Measurements from ENCODE around the gene SAFB. TPM values are rescaled to one million over a fixed set of nuclear protein-coding genes. Genes with fewer than 3 reads are reported as not detected.

SAFB gene
- total RNA-seq, 2 experiments from 2014 or later, result 134 to 152 TPM

- DNase-seq (no peak), ATAC-seq (peak; percentile 20)
- H3K4me1 Mint-ChIP-seq, result peaks cover 26% of the 10 kb centered on the region
- no peak overlapping the region for H3K4me3 Mint-ChIP-seq
- H3K27ac Mint-ChIP-seq, result no peak overlapping the region
- H3K9me3 Mint-ChIP-seq (ENCODE audit: low read depth), result no peaks in the 10 kb centered on the region
- CTCF ChIA-PET, result interaction anchor here (3.2 kb wide), 1 partner anchor 18 kb away, joined by 10 read pairs; no protein-coding TSS in a partner anchor
- H3K36me3 Mint-ChIP-seq, result peaks cover 48% of the 10 kb centered on the region
- no peaks in the 10 kb centered on the region for H3K27me3 Mint-ChIP-seq
These were observed 46.3 kb downstream of the SAFB start for GRCh38 chr19:5669212-5669611.

DNA sequence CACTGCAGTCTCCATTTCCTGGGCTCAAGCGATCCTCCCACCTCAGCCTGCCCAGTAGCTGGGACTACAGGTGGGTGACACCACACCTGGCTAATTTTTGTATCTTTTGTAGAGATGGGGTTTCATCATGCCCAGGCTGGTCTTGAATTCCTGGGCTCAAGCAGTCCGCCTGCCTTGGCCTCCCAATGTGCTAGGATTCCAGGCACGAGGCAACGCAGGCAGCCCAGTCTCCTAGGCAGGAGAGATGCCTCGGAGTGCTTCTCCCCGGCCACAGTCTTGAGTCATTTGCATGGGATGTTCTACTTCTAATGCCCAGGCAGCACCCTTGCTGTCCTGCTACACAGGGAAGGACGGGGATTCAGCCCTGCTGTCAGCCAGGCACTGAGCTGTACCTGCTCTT is 48.7 kb downstream of the SAFB start:
- H3K27me3 Mint-ChIP-seq, result no peaks in the 10 kb centered on the region
- H3K4me1 Mint-ChIP-seq, result peaks cover 8% of the 10 kb centered on the region
- no peak overlapping the region for H3K4me3 Mint-ChIP-seq
- DNase-seq (no peak), ATAC-seq (no peak)
- H3K36me3 Mint-ChIP-seq, result peaks cover 31% of the 10 kb centered on the region
- CTCF ChIA-PET, result interaction anchor here (3.2 kb wide), 1 partner anchor 15 kb away, joined by 10 read pairs; no protein-coding TSS in a partner anchor
- no peak overlapping the region for H3K27ac Mint-ChIP-seq
- H3K9me3 Mint-ChIP-seq (ENCODE audit: low read depth), result no peaks in the 10 kb centered on the region

DNA sequence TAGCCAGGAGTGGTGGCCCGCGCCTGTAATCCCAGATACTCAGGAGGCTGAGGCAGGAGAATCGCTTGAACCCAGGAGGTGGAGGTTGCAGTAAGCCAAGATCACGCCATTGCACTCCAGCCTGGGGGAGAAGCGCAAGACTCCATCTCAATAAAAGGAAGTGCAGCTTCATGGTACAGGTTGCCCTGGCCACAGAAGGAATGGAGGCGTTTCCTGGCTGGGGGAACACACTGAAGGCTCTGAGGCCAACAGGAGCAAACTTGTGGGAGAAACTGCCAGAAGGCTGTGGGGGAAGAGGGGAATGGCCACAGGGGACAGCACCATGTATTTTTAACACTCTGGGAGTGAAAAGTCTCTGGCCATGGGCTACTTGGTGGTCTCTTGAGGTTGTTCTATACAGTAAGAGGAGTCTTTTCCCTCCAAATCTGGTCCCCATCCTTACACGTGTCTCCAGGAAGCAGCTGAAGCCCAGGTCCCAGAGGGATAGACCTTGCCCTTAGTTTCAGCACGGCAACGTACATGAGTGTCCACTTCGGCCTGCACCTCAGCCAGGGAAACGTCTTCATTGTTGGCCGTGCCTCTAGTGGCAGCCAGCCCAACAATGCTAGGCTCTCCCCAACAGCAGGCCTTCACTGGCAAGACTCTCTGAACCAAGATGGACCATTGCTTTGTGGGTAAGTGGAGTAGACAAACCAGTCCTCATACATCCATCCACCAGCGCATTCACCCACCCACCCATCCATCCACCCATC is 50.0 kb downstream of the SAFB start:
- no peak for DNase-seq
- H3K27me3 Mint-ChIP-seq, result no peaks in the 10 kb centered on the region
- H3K36me3 Mint-ChIP-seq, result peaks cover 22% of the 10 kb centered on the region
- CTCF ChIA-PET, result interaction anchor here (0.5 kb wide), 1 partner anchor 52 kb away, joined by 3 read pairs; no protein-coding TSS in a partner anchor
- no peak overlapping the region for H3K4me3 Mint-ChIP-seq
- H3K9me3 Mint-ChIP-seq (ENCODE audit: low read depth), result no peaks in the 10 kb centered on the region
- no peak for ATAC-seq
- H3K4me1 Mint-ChIP-seq, result peaks cover 8% of the 10 kb centered on the region
- no peak overlapping the region for H3K27ac Mint-ChIP-seq

DNA sequence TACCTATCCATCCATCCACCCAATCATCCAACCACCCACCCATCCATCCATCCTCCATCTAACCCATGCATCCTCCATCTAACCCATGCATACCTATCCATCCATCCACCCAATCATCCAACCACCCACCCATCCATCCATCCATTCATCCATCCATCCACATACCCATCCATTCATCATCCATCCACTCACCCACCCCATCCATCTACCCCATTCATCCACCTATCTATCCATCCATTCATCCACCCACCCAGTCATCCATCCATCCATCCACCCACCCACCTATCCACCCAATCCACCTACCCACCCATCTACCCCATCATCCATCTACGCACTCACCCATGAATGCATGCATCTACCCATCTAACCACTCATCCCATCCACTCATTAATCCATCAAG is 50.9 kb downstream of the SAFB start:
- Mint-ChIP-seq H3K27ac (no peak overlapping the region), H3K4me3 (no peak overlapping the region), H3K27me3 (no peaks in the 10 kb centered on the region), H3K36me3 (peaks cover 20% of the 10 kb centered on the region), H3K4me1 (peaks cover 8% of the 10 kb centered on the region), H3K9me3 (ENCODE audit: low read depth) (no peaks in the 10 kb centered on the region)
- DNase-seq (no peak), ATAC-seq (no peak)
- CTCF ChIA-PET, result no interaction called here

GRCh38 chr19:5674714-5675113 is 51.8 kb downstream of the SAFB start:
- Mint-ChIP-seq H3K36me3 (peaks cover 13% of the 10 kb centered on the region), H3K4me1 (peaks cover 13% of the 10 kb centered on the region), H3K4me3 (no peak overlapping the region), H3K9me3 (ENCODE audit: low read depth) (no peaks in the 10 kb centered on the region), H3K27ac (no peak overlapping the region), H3K27me3 (no peaks in the 10 kb centered on the region)
- CTCF ChIA-PET, result interaction anchor here (1.2 kb wide), 1 partner anchor 10 kb away, joined by 3 read pairs; no protein-coding TSS in a partner anchor
- ATAC-seq, result no peak
- DNase-seq, result no peak

GRCh38 chr19:5676105-5676771 is 53.4 kb downstream of the SAFB start:
- CTCF ChIA-PET, result interaction anchor here (1.1 to 1.2 kb wide), 2 partner anchors 35 to 128 kb away, joined by 3 read pairs; partner anchors contain the start of gene NRTN
- Mint-ChIP-seq H3K9me3 (ENCODE audit: low read depth) (no peaks in the 10 kb centered on the region), H3K4me1 (peaks cover 14% of the 10 kb centered on the region), H3K27ac (no peak overlapping the region), H3K27me3 (no peaks in the 10 kb centered on the region), H3K36me3 (peaks cover 12% of the 10 kb centered on the region), H3K4me3 (no peak overlapping the region)
- no peak for ATAC-seq
- DNase-seq, result no peak

DNA sequence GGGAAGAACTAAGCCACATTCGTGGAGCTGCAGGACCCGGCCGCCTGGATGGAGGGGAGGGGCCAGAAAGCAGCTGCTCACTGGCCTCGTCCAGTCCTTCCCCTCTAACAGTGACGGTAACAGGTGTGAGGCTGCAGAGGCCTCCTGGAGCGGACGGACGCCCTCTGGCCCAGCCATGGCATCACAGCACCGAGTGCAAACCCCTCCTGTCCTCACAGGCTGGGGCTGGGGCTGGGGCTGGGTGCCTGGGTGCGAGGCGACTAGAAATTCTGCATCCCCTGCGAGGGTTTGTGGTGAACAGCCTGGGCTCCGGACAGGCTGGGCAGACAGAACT is 53.9 kb downstream of the SAFB start:
- Mint-ChIP-seq H3K27me3 (no peaks in the 10 kb centered on the region), H3K36me3 (peaks cover 11% of the 10 kb centered on the region), H3K27ac (no peak overlapping the region), H3K4me3 (no peak overlapping the region), H3K9me3 (ENCODE audit: low read depth) (no peaks in the 10 kb centered on the region), H3K4me1 (peaks cover 18% of the 10 kb centered on the region)
- CTCF ChIA-PET, result interaction anchor here (1.1 kb wide), 1 partner anchor 36 kb away, joined by 3 read pairs; no protein-coding TSS in a partner anchor
- DNase-seq (no peak), ATAC-seq (no peak)

DNA sequence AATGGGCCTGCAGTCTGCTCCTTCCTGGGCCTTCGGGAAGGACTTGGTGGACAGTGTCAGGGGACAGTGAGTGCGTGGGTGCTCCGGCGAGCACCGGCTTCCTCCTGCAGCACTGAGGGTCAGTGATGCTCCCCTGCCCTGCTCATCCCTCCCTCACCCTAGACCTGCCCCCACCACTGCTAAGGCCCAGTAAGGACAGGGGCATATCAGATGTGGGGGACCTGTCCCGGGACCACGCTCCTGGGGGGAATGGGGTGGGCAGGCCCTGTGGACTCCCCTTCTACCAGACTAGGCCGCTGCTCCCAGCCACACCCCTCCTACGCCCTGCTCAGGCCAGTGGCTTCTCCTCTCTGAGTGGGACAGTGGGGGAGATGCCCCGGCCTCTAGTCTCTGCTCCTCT is 54.3 kb downstream of the SAFB start:
- no peak for DNase-seq
- no peaks in the 10 kb centered on the region for H3K9me3 Mint-ChIP-seq (ENCODE audit: low read depth)
- peaks cover 18% of the 10 kb centered on the region for H3K4me1 Mint-ChIP-seq
- H3K4me3 Mint-ChIP-seq, result no peak overlapping the region
- CTCF ChIA-PET, result no interaction called here
- ATAC-seq, result no peak
- no peak overlapping the region for H3K27ac Mint-ChIP-seq
- H3K36me3 Mint-ChIP-seq, result peaks cover 11% of the 10 kb centered on the region
- no peaks in the 10 kb centered on the region for H3K27me3 Mint-ChIP-seq

- Mint-ChIP-seq H3K9me3 (ENCODE audit: low read depth) (no peaks in the 10 kb centered on the region), H3K4me3 (no peak overlapping the region)
- ATAC-seq, result no peak
These were observed 54.7 kb downstream of the SAFB start for GRCh38 chr19:5677580-5677979.

GRCh38 chr19:5678071-5678718 is 55.3 kb downstream of the SAFB start:
- H3K4me1 Mint-ChIP-seq, result peaks cover 18% of the 10 kb centered on the region
- CTCF ChIA-PET, result interaction anchor here (2.3 kb wide), 1 partner anchor 12 kb away, joined by 12 read pairs; the partner anchor contains the start of gene RPL36

More at GRCh38 chr19:5677580-5677979, 54.7 kb downstream of the SAFB start:
- Mint-ChIP-seq H3K27me3 (no peaks in the 10 kb centered on the region), H3K4me1 (peaks cover 18% of the 10 kb centered on the region), H3K27ac (no peak overlapping the region), H3K36me3 (peaks cover 11% of the 10 kb centered on the region)
- DNase-seq, result no peak
- CTCF ChIA-PET, result interaction anchor here (2.3 kb wide), 1 partner anchor 13 kb away, joined by 12 read pairs; the partner anchor contains the start of gene RPL36

GRCh38 chr19:5679289-5680083 is 56.6 kb downstream of the SAFB start:
- DNase-seq (no peak), ATAC-seq (no peak)
- Mint-ChIP-seq H3K36me3 (peaks cover 1% of the 10 kb centered on the region), H3K9me3 (ENCODE audit: low read depth) (no peaks in the 10 kb centered on the region), H3K4me3 (peak overlapping the region; percentile 95), H3K27ac (peak overlapping the region; percentile 95), H3K27me3 (no peaks in the 10 kb centered on the region), H3K4me1 (peaks cover 18% of the 10 kb centered on the region)
- CTCF ChIA-PET, result interaction anchor here (1.4 to 2.3 kb wide), 3 partner anchors 9 to 42 kb away, joined by 3 to 12 read pairs (median 4); partner anchors contain the start of gene RPL36

More at GRCh38 chr19:5678071-5678718, 55.3 kb downstream of the SAFB start:
- DNase-seq (no peak), ATAC-seq (no peak)
- no peaks in the 10 kb centered on the region for H3K27me3 Mint-ChIP-seq
- no peaks in the 10 kb centered on the region for H3K9me3 Mint-ChIP-seq (ENCODE audit: low read depth)
- H3K27ac Mint-ChIP-seq, result no peak overlapping the region
- H3K36me3 Mint-ChIP-seq, result peaks cover 7% of the 10 kb centered on the region
- no peak overlapping the region for H3K4me3 Mint-ChIP-seq

GRCh38 chr19:5680084-5680436 is 57.2 kb downstream of the SAFB start:
- no peaks in the 10 kb centered on the region for H3K27me3 Mint-ChIP-seq
- H3K36me3 Mint-ChIP-seq, result peaks cover 1% of the 10 kb centered on the region
- H3K27ac Mint-ChIP-seq, result peak overlapping the region; percentile 95
- DNase-seq, result no peak
- peak overlapping the region; percentile 95 for H3K4me3 Mint-ChIP-seq
- CTCF ChIA-PET, result interaction anchor here (1.4 to 2.3 kb wide), 3 partner anchors 10 to 41 kb away, joined by 3 to 12 read pairs (median 4); partner anchors contain the start of gene RPL36
- peaks cover 18% of the 10 kb centered on the region for H3K4me1 Mint-ChIP-seq
- H3K9me3 Mint-ChIP-seq (ENCODE audit: low read depth), result no peaks in the 10 kb centered on the region
- no peak for ATAC-seq
